ENCODE results near the gene DLG2. TPM values are rescaled to one million over a fixed set of nuclear protein-coding genes. Genes with fewer than 3 reads are reported as not detected.

DLG2 gene
- total RNA-seq, 3 donors from 2014 or later (not counting 1 experiment from before 2014, with no cell fraction given), result 1.7 to 2.9 (median 2.2) TPM

GRCh38 chr11:85164743-85165142 is 462.4 kb downstream of the DLG2 start:
- no peaks in the 10 kb centered on the region for H3K4me1 Mint-ChIP-seq
- H3K4me3 Mint-ChIP-seq, result no peak overlapping the region
- no peaks in the 10 kb centered on the region for H3K36me3 Mint-ChIP-seq
- WGBS (ENCODE audit: insufficient coverage), result 73% methylated on average over 2 of the region's 2 CpGs
- H3K27ac ChIP-seq (ENCODE audit: low read length), result no peak overlapping the region
- H3K27me3 ChIP-seq (ENCODE audit: control insufficient read depth, insufficient read depth, low read length), result no peaks in the 10 kb centered on the region
- ATAC-seq (no peak), DNase-seq (no peak)
- H3K27ac Mint-ChIP-seq, result no peak overlapping the region
- peaks cover 15 to 16% of the 10 kb centered on the region in 2 donors for H3K9me3 Mint-ChIP-seq
- no peaks in the 10 kb centered on the region for H3K4me1 ChIP-seq (ENCODE audit: control insufficient read depth, insufficient read depth, low read length)
- TF ChIP-seq, protein P1, sequence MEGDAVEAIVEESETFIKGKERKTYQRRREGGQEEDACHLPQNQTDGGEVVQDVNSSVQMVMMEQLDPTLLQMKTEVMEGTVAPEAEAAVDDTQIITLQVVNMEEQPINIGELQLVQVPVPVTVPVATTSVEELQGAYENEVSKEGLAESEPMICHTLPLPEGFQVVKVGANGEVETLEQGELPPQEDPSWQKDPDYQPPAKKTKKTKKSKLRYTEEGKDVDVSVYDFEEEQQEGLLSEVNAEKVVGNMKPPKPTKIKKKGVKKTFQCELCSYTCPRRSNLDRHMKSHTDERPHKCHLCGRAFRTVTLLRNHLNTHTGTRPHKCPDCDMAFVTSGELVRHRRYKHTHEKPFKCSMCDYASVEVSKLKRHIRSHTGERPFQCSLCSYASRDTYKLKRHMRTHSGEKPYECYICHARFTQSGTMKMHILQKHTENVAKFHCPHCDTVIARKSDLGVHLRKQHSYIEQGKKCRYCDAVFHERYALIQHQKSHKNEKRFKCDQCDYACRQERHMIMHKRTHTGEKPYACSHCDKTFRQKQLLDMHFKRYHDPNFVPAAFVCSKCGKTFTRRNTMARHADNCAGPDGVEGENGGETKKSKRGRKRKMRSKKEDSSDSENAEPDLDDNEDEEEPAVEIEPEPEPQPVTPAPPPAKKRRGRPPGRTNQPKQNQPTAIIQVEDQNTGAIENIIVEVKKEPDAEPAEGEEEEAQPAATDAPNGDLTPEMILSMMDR (IDR thresholded peaks at IDR 0.05), result no peak
- H3K9me3 ChIP-seq (ENCODE audit: control insufficient read depth, insufficient read depth, low read length), result peaks cover 12% of the 10 kb centered on the region
- no peaks in the 10 kb centered on the region for H3K36me3 ChIP-seq (ENCODE audit: control insufficient read depth, insufficient read depth, low read length)
- H3K4me3 ChIP-seq (ENCODE audit: low read length), result no peak overlapping the region
- H3K27me3 Mint-ChIP-seq (ENCODE audit: low read depth in 2 of 2), result no peaks in the 10 kb centered on the region
- intact Hi-C loops (cut with micrococcal nuclease), result no loop called here

DNA sequence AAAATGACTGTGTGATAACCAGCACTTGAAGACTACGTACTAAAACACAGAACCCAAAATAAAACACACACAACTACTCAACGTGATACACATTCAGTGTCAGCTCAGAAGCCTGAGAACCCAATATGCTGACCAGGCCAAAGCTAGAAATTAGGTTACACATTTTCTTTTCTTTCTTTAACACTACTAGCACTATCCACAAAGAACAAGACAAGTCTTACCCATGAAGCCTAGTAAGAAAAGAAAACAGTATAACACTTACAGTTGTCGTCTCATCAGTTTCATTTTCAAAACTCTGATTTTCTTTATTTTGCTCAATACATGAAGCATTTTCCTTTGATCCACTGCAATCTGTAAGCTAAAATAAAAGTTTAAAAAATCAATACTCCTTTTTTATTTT is 472.9 kb downstream of the DLG2 start:
- intact Hi-C loops (cut with micrococcal nuclease), result no loop called here
- no peaks in the 10 kb centered on the region for H3K36me3 ChIP-seq (ENCODE audit: control insufficient read depth, insufficient read depth, low read length)
- TF ChIP-seq, protein P1 (IDR thresholded peaks at IDR 0.05), result no peak
- ATAC-seq (no peak), DNase-seq (no peak)
- Mint-ChIP-seq H3K27me3 (ENCODE audit: low read depth in 2 of 2) (no peaks in the 10 kb centered on the region), H3K27ac (no peak overlapping the region), H3K36me3 (peaks cover 1% of the 10 kb centered on the region), H3K9me3 (peaks cover 14 to 17% of the 10 kb centered on the region in 2 donors), H3K4me1 (no peaks in the 10 kb centered on the region), H3K4me3 (no peak overlapping the region)
- no peaks in the 10 kb centered on the region for H3K4me1 ChIP-seq (ENCODE audit: control insufficient read depth, insufficient read depth, low read length)
- H3K27me3 ChIP-seq (ENCODE audit: control insufficient read depth, insufficient read depth, low read length), result no peaks in the 10 kb centered on the region
- peaks cover 3% of the 10 kb centered on the region for H3K9me3 ChIP-seq (ENCODE audit: control insufficient read depth, insufficient read depth, low read length)
- 68% methylated on average over 2 of the region's 3 CpGs for WGBS (ENCODE audit: insufficient coverage)
- H3K4me3 ChIP-seq (ENCODE audit: low read length), result no peak overlapping the region
- no peak overlapping the region for H3K27ac ChIP-seq (ENCODE audit: low read length)

DNA sequence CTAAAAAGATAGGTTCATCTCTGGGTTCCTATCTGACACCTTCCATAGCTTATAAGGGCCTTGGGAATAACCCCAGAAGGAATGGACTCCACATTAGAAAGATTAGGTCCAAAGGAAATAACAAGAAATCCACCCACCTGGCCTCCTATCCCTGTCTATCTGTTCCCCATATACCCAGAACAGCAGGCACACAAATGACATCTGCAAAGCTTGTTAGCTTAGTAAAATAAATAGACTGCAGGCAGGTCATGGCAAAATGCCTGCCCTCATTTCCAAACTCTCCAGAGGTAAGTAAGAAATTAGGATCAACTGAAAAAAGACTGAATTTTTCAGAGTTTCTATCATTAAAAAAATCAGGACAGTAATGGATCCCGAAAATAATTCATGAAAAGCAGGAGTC is 489.5 kb downstream of the DLG2 start:
- ATAC-seq, result no peak
- Histone ChIP-seq H3K4me1 (ENCODE audit: control insufficient read depth, insufficient read depth, low read length) (no peaks in the 10 kb centered on the region), H3K36me3 (ENCODE audit: control insufficient read depth, insufficient read depth, low read length) (no peaks in the 10 kb centered on the region), H3K9me3 (ENCODE audit: control insufficient read depth, insufficient read depth, low read length) (peaks cover 7% of the 10 kb centered on the region), H3K27ac (ENCODE audit: low read length) (no peak overlapping the region), H3K27me3 (ENCODE audit: control insufficient read depth, insufficient read depth, low read length) (no peaks in the 10 kb centered on the region), H3K4me3 (ENCODE audit: low read length) (no peak overlapping the region)
- no CpG with 5 or more reads among the region's 1 CpG for WGBS (ENCODE audit: insufficient coverage)
- no peaks in the 10 kb centered on the region for H3K36me3 Mint-ChIP-seq
- TF ChIP-seq, protein P1 (IDR thresholded peaks at IDR 0.05), result no peak
- peaks cover 10 to 14% of the 10 kb centered on the region in 2 donors for H3K9me3 Mint-ChIP-seq
- intact Hi-C loops (cut with micrococcal nuclease), result no loop called here
- no peak overlapping the region for H3K27ac Mint-ChIP-seq
- no peaks in the 10 kb centered on the region for H3K4me1 Mint-ChIP-seq
- no peaks in the 10 kb centered on the region for H3K27me3 Mint-ChIP-seq (ENCODE audit: low read depth in 2 of 2)
- no peak for DNase-seq
- H3K4me3 Mint-ChIP-seq, result no peak overlapping the region

DNA sequence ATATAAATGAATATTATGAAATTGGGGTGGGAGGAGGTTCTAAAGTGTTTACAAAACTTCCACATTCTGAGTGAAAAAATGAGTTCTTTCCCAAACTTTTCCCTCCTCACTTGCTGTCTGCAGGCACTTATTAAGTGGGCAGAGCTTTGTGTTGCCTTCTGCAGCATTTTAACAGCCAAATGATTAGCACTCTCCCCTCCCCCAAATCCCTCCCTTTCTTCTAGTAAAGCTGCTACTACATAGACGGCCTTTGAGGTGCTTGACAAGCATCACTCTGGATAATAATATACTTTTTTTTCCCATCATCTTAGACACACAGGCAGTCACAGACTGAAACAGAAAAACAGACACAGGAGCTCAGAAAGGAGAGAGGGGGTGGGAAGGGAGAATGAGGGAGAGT is 493.5 kb downstream of the DLG2 start:
- peaks cover 3% of the 10 kb centered on the region for H3K9me3 ChIP-seq (ENCODE audit: control insufficient read depth, insufficient read depth, low read length)
- Mint-ChIP-seq H3K4me1 (no peaks in the 10 kb centered on the region), H3K4me3 (no peak overlapping the region), H3K36me3 (no peaks in the 10 kb centered on the region), H3K27ac (no peak overlapping the region), H3K9me3 (peaks cover 3 to 14% of the 10 kb centered on the region in 2 donors), H3K27me3 (ENCODE audit: low read depth in 2 of 2) (no peaks in the 10 kb centered on the region)
- no peak overlapping the region for H3K4me3 ChIP-seq (ENCODE audit: low read length)
- ATAC-seq, result no peak
- intact Hi-C loops (cut with micrococcal nuclease), result no loop called here
- TF ChIP-seq, protein P1 (IDR thresholded peaks at IDR 0.05), result no peak
- H3K27me3 ChIP-seq (ENCODE audit: control insufficient read depth, insufficient read depth, low read length), result no peaks in the 10 kb centered on the region
- no peaks in the 10 kb centered on the region for H3K4me1 ChIP-seq (ENCODE audit: control insufficient read depth, insufficient read depth, low read length)
- no peak overlapping the region for H3K27ac ChIP-seq (ENCODE audit: low read length)
- WGBS (ENCODE audit: insufficient coverage), result 86% methylated on average over 1 of the region's 1 CpG
- H3K36me3 ChIP-seq (ENCODE audit: control insufficient read depth, insufficient read depth, low read length), result no peaks in the 10 kb centered on the region
- no peak for DNase-seq
